HFFc6 (cell line): ENCODE measurements around the gene ACTG1. TPM values are rescaled to one million over a fixed set of nuclear protein-coding genes. Genes with fewer than 3 reads are reported as not detected.

Source experiments
- DNase-seq: peaks from one replicate; pipeline ENCODE4 v3.0.0-alpha.2; 2018
- H3K27ac Mint-ChIP-seq: 2 replicates; pipeline ENCODE4 v1.8.0; 2020; ENCODE audit warnings: mild to moderate bottlenecking, mixed read lengths
- H3K27me3 Mint-ChIP-seq: 2 replicates; pipeline ENCODE4 v1.8.0; 2021; ENCODE audit warnings: mild to moderate bottlenecking, moderate library complexity, mixed read lengths; ENCODE audit not compliant: insufficient read depth
- H3K36me3 Mint-ChIP-seq: 2 replicates; pipeline ENCODE4 v1.8.0; 2021; ENCODE audit warnings: low read depth, mixed read lengths
- H3K4me1 Mint-ChIP-seq: 2 replicates; pipeline ENCODE4 v1.8.0; 2020; ENCODE audit warnings: low read depth, mixed read lengths
- H3K4me3 Mint-ChIP-seq: 2 replicates; pipeline ENCODE4 v1.8.0; 2020; ENCODE audit warnings: mild to moderate bottlenecking, moderate library complexity, mixed read lengths
- H3K9me3 Mint-ChIP-seq: 2 replicates; pipeline ENCODE4 v1.8.0; 2020; ENCODE audit warnings: mild to moderate bottlenecking, mixed read lengths
- total RNA-seq, 6 experiments: library from RNA; stranded (reverse); fragmentation: NEBNext Ultra II Directional; extraction: Animal tissue kit (Norgen Biotek cat#: 25700); gene quantifications; 2 replicates in 1 of 6; 3 replicates in 5 of 6; pipeline ENCODE4 v1.2.3, GENCODE V29; 2021
- TF ChIP-seq, protein P1 (sequence below): fragments of 200-600 bp; sonication (generic); IDR thresholded peaks from 2 replicates; pipeline ENCODE4 v1.5.0; 2021; ENCODE audit warnings: antibody characterized with exemption, mild to moderate bottlenecking

The ACTG1 gene
- total RNA-seq, 6 experiments from 2014 or later: 7,891 to 11,135 (median 9,908) TPM

DNA sequence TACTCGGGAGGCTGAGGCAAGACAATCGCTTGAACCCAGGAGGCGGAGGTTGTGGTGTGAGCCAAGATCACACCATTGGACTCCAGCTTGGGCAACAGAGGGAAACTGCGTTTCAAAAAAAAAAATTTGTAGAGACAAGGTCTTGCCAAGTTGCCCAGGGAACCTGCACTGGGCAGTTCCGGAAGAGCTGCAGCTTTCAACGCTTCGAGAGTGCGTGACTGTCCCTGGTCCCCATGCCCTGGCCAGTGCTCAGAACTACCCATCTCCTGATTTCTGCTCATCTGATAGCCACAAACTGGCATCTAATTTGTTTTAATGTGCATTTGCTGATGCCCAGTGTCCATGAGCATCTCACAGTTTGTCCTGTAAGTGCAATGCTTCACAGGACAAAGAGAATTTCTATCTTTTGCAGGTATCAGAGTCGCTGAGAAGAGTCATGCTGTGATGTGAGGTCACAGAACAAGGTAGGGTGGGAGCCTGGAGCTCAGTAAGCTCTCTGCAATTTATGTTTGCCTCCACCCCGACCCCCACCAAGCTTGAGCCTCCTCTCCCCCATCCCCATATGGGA is 3.9 kb downstream of the ACTG1 start:
- H3K36me3 Mint-ChIP-seq: peaks cover 39% of the 10 kb centered on the region
- DNase-seq: no peak
- peak overlapping the region; percentile 99 for H3K4me3 Mint-ChIP-seq
- peaks cover 45% of the 10 kb centered on the region for H3K27me3 Mint-ChIP-seq
- H3K9me3 Mint-ChIP-seq: peaks cover 31% of the 10 kb centered on the region
- peak overlapping the region; percentile 96 for H3K27ac Mint-ChIP-seq
- peaks cover 14% of the 10 kb centered on the region for H3K4me1 Mint-ChIP-seq
- TF ChIP-seq, protein P1, sequence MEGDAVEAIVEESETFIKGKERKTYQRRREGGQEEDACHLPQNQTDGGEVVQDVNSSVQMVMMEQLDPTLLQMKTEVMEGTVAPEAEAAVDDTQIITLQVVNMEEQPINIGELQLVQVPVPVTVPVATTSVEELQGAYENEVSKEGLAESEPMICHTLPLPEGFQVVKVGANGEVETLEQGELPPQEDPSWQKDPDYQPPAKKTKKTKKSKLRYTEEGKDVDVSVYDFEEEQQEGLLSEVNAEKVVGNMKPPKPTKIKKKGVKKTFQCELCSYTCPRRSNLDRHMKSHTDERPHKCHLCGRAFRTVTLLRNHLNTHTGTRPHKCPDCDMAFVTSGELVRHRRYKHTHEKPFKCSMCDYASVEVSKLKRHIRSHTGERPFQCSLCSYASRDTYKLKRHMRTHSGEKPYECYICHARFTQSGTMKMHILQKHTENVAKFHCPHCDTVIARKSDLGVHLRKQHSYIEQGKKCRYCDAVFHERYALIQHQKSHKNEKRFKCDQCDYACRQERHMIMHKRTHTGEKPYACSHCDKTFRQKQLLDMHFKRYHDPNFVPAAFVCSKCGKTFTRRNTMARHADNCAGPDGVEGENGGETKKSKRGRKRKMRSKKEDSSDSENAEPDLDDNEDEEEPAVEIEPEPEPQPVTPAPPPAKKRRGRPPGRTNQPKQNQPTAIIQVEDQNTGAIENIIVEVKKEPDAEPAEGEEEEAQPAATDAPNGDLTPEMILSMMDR: no peak

DNA sequence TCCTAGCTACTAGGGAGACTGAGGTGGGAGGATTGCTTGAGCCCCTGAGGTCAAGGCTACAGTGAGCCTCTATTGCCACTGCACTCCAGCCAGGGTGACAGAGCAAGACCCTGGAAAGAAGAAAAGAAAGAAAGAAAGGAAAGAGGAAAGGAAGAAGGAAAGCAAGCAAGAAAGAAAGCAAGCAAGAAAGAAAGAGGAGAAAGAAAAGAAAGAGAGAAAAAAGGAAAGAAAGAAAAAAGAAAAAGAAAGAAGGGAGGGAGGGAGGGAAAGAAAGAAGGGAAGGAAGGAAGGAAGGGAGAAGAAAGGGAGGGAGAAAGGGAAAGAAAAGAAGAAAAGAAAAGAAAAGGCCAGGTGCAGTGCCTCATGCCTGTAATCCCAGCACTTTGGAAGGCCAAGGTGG is 9.0 kb downstream of the ACTG1 start:
- Mint-ChIP-seq H3K36me3 (peaks cover 1% of the 10 kb centered on the region; the same call in 1 of the 2 replicates), H3K4me3 (no peak overlapping the region), H3K4me1 (peaks cover 7% of the 10 kb centered on the region), H3K27me3 (peaks cover 21% of the 10 kb centered on the region), H3K9me3 (no peaks in the 10 kb centered on the region), H3K27ac (no peak overlapping the region)
- DNase-seq: no peak
- TF ChIP-seq, protein P1: no peak

DNA sequence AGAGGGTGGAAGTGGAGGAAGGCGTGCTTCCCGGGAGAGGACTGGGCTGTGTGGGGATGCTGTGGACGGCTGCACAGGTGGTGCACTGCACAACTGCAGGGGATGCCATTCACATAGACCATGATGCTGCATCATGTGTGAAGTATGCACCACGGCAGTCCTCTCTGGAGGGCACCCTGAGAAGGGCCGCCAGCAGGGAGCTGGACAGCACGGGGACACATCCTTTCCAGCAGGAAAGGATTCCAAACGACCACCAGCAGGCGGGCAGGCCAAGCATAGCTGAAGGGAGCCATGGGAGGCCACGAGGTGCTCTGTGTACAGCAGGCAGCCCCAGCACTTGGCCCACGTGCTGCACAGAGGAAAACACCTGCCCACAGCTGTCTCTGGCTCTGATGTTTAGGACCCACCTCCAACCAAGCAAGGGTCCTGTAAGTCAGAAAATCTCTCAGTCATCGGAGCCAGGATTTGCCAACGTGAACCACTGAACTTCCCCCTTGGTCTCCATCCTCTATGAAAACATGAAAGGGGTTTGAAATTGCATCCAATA is 10.1 kb downstream of the ACTG1 start:
- Mint-ChIP-seq H3K27ac (no peak overlapping the region), H3K9me3 (no peaks in the 10 kb centered on the region), H3K36me3 (no peaks in the 10 kb centered on the region), H3K27me3 (peaks cover 21% of the 10 kb centered on the region), H3K4me3 (no peak overlapping the region), H3K4me1 (peaks cover 7% of the 10 kb centered on the region)
- TF ChIP-seq, protein P1: no peak
- no peak for DNase-seq

DNA sequence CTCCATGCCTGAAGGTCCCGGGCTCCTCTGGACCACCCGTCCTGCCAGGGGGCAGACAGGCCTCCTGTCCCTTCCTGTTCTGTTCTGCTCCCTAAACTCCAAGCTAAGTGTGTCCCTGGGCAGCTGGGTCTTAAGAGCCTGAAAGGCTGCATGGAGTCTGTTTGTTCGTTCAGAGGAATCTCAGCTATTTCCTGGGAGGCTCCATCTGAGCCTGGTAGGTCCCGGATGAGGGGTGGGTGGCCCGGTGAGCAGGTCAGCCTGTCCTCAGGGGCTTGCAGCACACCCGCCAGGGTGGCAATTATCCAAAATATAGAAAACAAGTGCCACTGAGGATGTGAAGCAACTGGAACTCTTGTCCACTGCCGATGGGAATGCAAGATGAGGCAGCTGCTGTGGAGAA is 12.6 kb downstream of the ACTG1 start:
- Mint-ChIP-seq H3K4me3 (no peak overlapping the region), H3K9me3 (no peaks in the 10 kb centered on the region), H3K27me3 (peaks cover 9% of the 10 kb centered on the region), H3K36me3 (no peaks in the 10 kb centered on the region), H3K27ac (peak overlapping the region; percentile 16; the same call in 1 of the 2 replicates), H3K4me1 (peaks cover 7% of the 10 kb centered on the region)
- DNase-seq: no peak
- TF ChIP-seq, protein P1: no peak

DNA sequence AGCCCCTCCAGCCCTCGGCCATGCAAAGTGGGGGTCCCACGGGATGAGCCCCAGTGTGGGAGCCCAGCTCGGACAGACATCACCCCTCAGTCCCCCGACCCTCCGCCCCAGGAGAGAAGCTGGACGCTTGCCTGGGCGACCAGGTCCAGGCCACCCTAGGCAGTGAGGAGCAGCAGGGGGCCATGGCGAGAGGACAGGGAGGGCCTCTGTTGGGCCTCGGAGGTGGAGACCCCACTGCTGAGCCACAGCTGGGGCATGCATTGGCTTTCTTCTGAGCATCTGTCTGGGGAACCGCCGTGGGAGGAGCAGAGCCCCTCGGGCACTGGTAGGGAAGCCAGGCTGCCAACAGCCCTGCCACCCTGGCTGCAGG is 13.0 kb downstream of the ACTG1 start:
- peaks cover 7% of the 10 kb centered on the region for H3K4me1 Mint-ChIP-seq
- H3K36me3 Mint-ChIP-seq: no peaks in the 10 kb centered on the region
- no peaks in the 10 kb centered on the region for H3K9me3 Mint-ChIP-seq
- H3K27me3 Mint-ChIP-seq: peaks cover 9% of the 10 kb centered on the region
- H3K27ac Mint-ChIP-seq: no peak overlapping the region; the same call in 1 of the 2 replicates
- TF ChIP-seq, protein P1: no peak
- H3K4me3 Mint-ChIP-seq: no peak overlapping the region
- no peak for DNase-seq
